HepG2 (cell line): ENCODE measurements around the gene PRIMPOL. TPM values are rescaled to one million over a fixed set of nuclear protein-coding genes. Genes with fewer than 3 reads are reported as not detected.

Source experiments
- ATF3 ChIP-seq: sonication (generic); formaldehyde crosslinking; IDR thresholded peaks from 2 replicates; pipeline ENCODE4 v1.4.0; 2020; ENCODE audit warnings: missing genetic modification reagents
- BCL6 ChIP-seq: IDR thresholded peaks from 2 replicates; pipeline ENCODE4 v1.6.1; 2016; ENCODE audit warnings: missing genetic modification reagents, missing compliant biosample characterization
- HES4 ChIP-seq: sonication (generic); formaldehyde crosslinking; IDR thresholded peaks from 2 replicates; pipeline ENCODE4 v1.9.0; 2021; ENCODE audit warnings: mild to moderate bottlenecking, missing genetic modification reagents, borderline replicate concordance
- HOXD1 ChIP-seq: sonication (generic); formaldehyde crosslinking; IDR thresholded peaks from 2 replicates; pipeline ENCODE4 v1.5.0; 2020; ENCODE audit warnings: missing genetic modification reagents
- KAT2B ChIP-seq: fragments of 150-350 bp; IDR thresholded peaks from 2 replicates; pipeline ENCODE4 v1.6.1; 2014; ENCODE audit warnings: low read depth, low read length, borderline replicate concordance
- NFYB ChIP-seq: sonication (generic); formaldehyde crosslinking; IDR thresholded peaks from 2 replicates; pipeline ENCODE4 v1.4.0; 2020; ENCODE audit warnings: missing genetic modification reagents
- NKX3-1 ChIP-seq: sonication (generic); formaldehyde crosslinking; IDR thresholded peaks from 2 replicates; pipeline ENCODE4 v1.5.0; 2020; ENCODE audit warnings: missing genetic modification reagents
- POLR2AphosphoS5 ChIP-seq: IDR thresholded peaks from 2 replicates; pipeline ENCODE4 v1.6.1; 2012; ENCODE audit warnings: low read depth, low read length
- PRPF4 ChIP-seq: fragments of 200-400 bp; formaldehyde crosslinking; IDR thresholded peaks from 2 replicates; pipeline ENCODE4 v1.6.1; 2016; ENCODE audit warnings: low read length, low read depth; ENCODE audit not compliant: poor library complexity, severe bottlenecking
- SIX1 ChIP-seq: sonication (generic); formaldehyde crosslinking; IDR thresholded peaks from 2 replicates; pipeline ENCODE4 v1.4.0; 2020; ENCODE audit warnings: missing genetic modification reagents, borderline replicate concordance
- SRSF9 ChIP-seq: fragments of 200-400 bp; formaldehyde crosslinking; IDR thresholded peaks from 2 replicates; pipeline ENCODE4 v1.6.1; 2018; ENCODE audit warnings: borderline replicate concordance, mild to moderate bottlenecking, low read depth, low read length; ENCODE audit not compliant: insufficient read depth, poor library complexity, severe bottlenecking
- TBX2 ChIP-seq: sonication (generic); formaldehyde crosslinking; IDR thresholded peaks from 2 replicates; pipeline ENCODE4 v1.5.0; 2020; ENCODE audit warnings: missing genetic modification reagents, mild to moderate bottlenecking, borderline replicate concordance
- YY1 ChIP-seq: IDR thresholded peaks from 2 replicates; pipeline ENCODE4 v1.6.1; 2011; ENCODE audit warnings: low read length, low read depth, moderate library complexity, mild to moderate bottlenecking; ENCODE audit not compliant: insufficient read depth, insufficient replicate concordance
- ZBTB20 ChIP-seq: sonication (generic); formaldehyde crosslinking; IDR thresholded peaks from 2 replicates; pipeline ENCODE4 v1.8.1; 2023; ENCODE audit warnings: missing genetic modification reagents, low read depth, mild to moderate bottlenecking, borderline replicate concordance
- ZBTB7A ChIP-seq: sonication (generic); formaldehyde crosslinking; IDR thresholded peaks from 2 replicates; pipeline ENCODE4 v1.8.0; 2022; ENCODE audit warnings: mild to moderate bottlenecking, missing genetic modification reagents
- ZNF343 ChIP-seq: sonication (generic); formaldehyde crosslinking; IDR thresholded peaks from 2 replicates; pipeline ENCODE4 v1.4.0; 2020; ENCODE audit warnings: mild to moderate bottlenecking, missing genetic modification reagents
- ZNF354B ChIP-seq: sonication (generic); formaldehyde crosslinking; IDR thresholded peaks from 2 replicates; pipeline ENCODE4 v1.8.0; 2022; ENCODE audit warnings: mild to moderate bottlenecking, missing genetic modification reagents
- ZNF407 ChIP-seq: sonication (generic); formaldehyde crosslinking; IDR thresholded peaks from one replicate; pipeline ENCODE4 v1.5.1; 2020; ENCODE audit warnings: mild to moderate bottlenecking, missing genetic modification reagents; ENCODE audit errors: not compliant biosample characterization
- ZNF451 ChIP-seq: sonication (generic); formaldehyde crosslinking; IDR thresholded peaks from 2 replicates; pipeline ENCODE4 v1.5.0; 2020; ENCODE audit warnings: mild to moderate bottlenecking, missing genetic modification reagents
- ZNF644 ChIP-seq: IDR thresholded peaks from 2 replicates; pipeline ENCODE4 v1.6.1; 2016; ENCODE audit warnings: low read depth
- ZNF672 ChIP-seq: sonication (generic); formaldehyde crosslinking; IDR thresholded peaks from 2 replicates; pipeline ENCODE4 v1.8.1; 2022; ENCODE audit warnings: missing genetic modification reagents
- ZSCAN20 ChIP-seq: sonication (generic); formaldehyde crosslinking; IDR thresholded peaks from 2 replicates; pipeline ENCODE4 v1.4.0; 2020; ENCODE audit warnings: missing genetic modification reagents, mild to moderate bottlenecking, borderline replicate concordance
- polyA plus RNA-seq, 8 experiments: library from polyadenylated mRNA; depleted of rRNA in 3 of 8; stranded (reverse) in 7 of 8; unstranded in 1 of 8; fragments of >200 nt; fragmentation: Illumina TruSeq in 4 of 8; extraction: Trizol in 4 of 8; gene quantifications; 2 replicates each; pipeline versions ENCODE4 v1.2.1 to v1.2.3, GENCODE V29; 2011 to 2016; ENCODE audit warnings: low read depth in 4 of 8, missing spikeins in 1 of 8, mixed read lengths in 1 of 8; ENCODE audit not compliant: insufficient read depth in 1 of 8
- total RNA-seq, 5 experiments: library from RNA; depleted of rRNA; stranded (reverse); fragments of >200 nt; fragmentation: Illumina TruSeq; extraction: Trizol; gene quantifications; 2 replicates each; pipeline ENCODE4 v1.2.3, GENCODE V29; 2016; ENCODE audit warnings: low read depth in 1 of 5

The PRIMPOL gene
- total and polyA plus RNA-seq, 2 of the 13 experiments (the other 11 are each of a cell fraction or from before 2014, with no cell fraction given) = 7.3 to 11.0 TPM

GRCh38 chr4:184733654-184734524, 84.4 kb downstream of the PRIMPOL start, which contains the start of gene CENPU (continued):
- TF ChIP-seq ZNF407 (CRISPR knock-in tag) (peak; percentile 52), ZSCAN20 (peak; percentile 90; the same call in 1 of the 2 replicates), NFYB (CRISPR knock-in tag) (peak; percentile 87), ZNF354B (peak; percentile 98), TBX2 (CRISPR knock-in tag) (peak; percentile 98), POLR2AphosphoS5 (peak; percentile 67), BCL6 (CRISPR knock-in tag) (peak; percentile 81; the same call in 1 of the 2 replicates), SRSF9 (no peak), ZNF343 (peak; percentile 81; the same call in 1 of the 2 replicates), PRPF4 (no peak), NKX3-1 (CRISPR knock-in tag) (peak; percentile 78), ATF3 (CRISPR knock-in tag) (peak; percentile 70), ZNF644 (CRISPR knock-in tag) (no peak), HES4 (CRISPR knock-in tag) (peak; percentile 82), HOXD1 (CRISPR knock-in tag) (peak; percentile 90), SIX1 (CRISPR knock-in tag) (no peak), ZNF672 (0 out of 2 replicates have a peak, but pooled peaks have one; percentile 43), ZBTB7A (peak; percentile 62; the same call in 1 of the 2 replicates), YY1 (peak; percentile 89), ZNF451 (CRISPR knock-in tag) (peak; percentile 98), KAT2B (no peak), ZBTB20 (peak; percentile 98)
